ENCODE data around the gene DDX1. TPM values are rescaled to one million over a fixed set of nuclear protein-coding genes. Genes with fewer than 3 reads are reported as not detected.

The DDX1 gene
- polyA plus RNA-seq, 3 donors: 14.1 to 35.4 (median 30.1) TPM

DNA sequence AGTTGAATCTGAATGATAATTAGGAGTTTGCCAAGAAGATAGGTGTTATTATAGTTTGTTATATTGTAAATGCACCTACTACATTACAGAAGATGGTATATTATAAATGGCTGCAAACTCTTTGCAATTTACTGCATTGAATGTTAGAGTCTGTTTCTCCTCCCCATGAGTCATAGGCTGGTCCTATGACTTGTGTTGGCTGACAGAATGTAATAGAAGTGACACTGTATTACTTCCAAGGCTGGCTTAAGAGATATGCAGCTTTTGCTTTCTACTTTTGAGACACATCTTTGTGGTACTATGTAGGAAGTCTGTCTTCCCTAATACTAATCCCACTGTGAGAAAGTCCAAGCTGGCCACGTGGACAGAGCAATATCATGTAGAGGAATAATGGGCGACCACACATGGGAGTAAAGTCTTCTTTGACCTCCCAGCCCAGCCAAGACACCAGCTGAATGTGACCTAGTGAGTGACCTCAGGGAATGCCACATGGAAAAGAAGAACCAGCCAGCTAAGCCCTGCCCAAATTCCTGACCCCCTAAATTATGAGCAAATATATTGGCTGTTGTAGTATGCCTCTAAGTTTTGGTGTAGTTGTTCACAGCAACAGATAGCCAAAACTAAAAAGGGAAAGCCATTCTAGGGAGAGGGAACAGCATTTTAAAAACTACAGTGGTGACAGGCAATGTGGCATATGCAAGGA lies 6.8 kb upstream of the DDX1 start:
- no peaks in the 10 kb centered on the region for H3K4me1 ChIP-seq (ENCODE audit: control insufficient read depth in 1 of 2, insufficient read depth in 2 of 2, low read length in 2 of 2)
- no peaks in the 10 kb centered on the region for H3K9me3 ChIP-seq (replicated peaks in 1 of 2; ENCODE audit: control insufficient read depth in 1 of 2, insufficient read depth in 1 of 2, low read length in 2 of 2)
- H3K79me2 ChIP-seq (ENCODE audit: insufficient read depth, low read length): no peaks in the 10 kb centered on the region
- no peak overlapping the region for H3K4me2 ChIP-seq (replicated peaks; ENCODE audit: extremely low read depth, low read length, poor library complexity, severe bottlenecking)
- no peak overlapping the region for H3K4me3 ChIP-seq (replicated peaks in 1 of 3; ENCODE audit: low read depth in 2 of 3, low read length in 3 of 3)
- H2AFZ ChIP-seq (ENCODE audit: insufficient read depth, low read depth, low read length, poor library complexity, severe bottlenecking): no peak overlapping the region
- H3K36me3 ChIP-seq (replicated peaks in 1 of 2; ENCODE audit: control insufficient read depth in 1 of 2, insufficient read depth in 2 of 2, low read length in 2 of 2): no peaks in the 10 kb centered on the region
- no peak overlapping the region for H3K27ac Mint-ChIP-seq
- TF ChIP-seq, protein P1, sequence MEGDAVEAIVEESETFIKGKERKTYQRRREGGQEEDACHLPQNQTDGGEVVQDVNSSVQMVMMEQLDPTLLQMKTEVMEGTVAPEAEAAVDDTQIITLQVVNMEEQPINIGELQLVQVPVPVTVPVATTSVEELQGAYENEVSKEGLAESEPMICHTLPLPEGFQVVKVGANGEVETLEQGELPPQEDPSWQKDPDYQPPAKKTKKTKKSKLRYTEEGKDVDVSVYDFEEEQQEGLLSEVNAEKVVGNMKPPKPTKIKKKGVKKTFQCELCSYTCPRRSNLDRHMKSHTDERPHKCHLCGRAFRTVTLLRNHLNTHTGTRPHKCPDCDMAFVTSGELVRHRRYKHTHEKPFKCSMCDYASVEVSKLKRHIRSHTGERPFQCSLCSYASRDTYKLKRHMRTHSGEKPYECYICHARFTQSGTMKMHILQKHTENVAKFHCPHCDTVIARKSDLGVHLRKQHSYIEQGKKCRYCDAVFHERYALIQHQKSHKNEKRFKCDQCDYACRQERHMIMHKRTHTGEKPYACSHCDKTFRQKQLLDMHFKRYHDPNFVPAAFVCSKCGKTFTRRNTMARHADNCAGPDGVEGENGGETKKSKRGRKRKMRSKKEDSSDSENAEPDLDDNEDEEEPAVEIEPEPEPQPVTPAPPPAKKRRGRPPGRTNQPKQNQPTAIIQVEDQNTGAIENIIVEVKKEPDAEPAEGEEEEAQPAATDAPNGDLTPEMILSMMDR (IDR thresholded peaks at IDR 0.05): no peak
- no peaks in the 10 kb centered on the region for H3K36me3 Mint-ChIP-seq
- peaks cover 0 to 9% (median 1%) of the 10 kb centered on the region in 3 donors for H3K27me3 Mint-ChIP-seq (ENCODE audit: low read depth in 3 of 3)
- no peak overlapping the region for H3K9ac ChIP-seq (ENCODE audit: insufficient read depth, low read length, poor library complexity, severe bottlenecking)
- no peaks in the 10 kb centered on the region for H4K20me1 ChIP-seq (ENCODE audit: insufficient read depth, low read length)
- H3K9me3 Mint-ChIP-seq: peaks cover 0 to 2% (median 0%) of the 10 kb centered on the region in 7 donors
- WGBS (ENCODE audit: insufficient coverage): no CpG with 5 or more reads among the region's 2 CpGs
- DNase-seq: no peak
- intact Hi-C loops (cut with micrococcal nuclease): no loop called here
- H3K27ac ChIP-seq (ENCODE audit: low read depth in 1 of 2, low read length in 2 of 2): no peak overlapping the region
- H3K4me1 Mint-ChIP-seq: no peaks in the 10 kb centered on the region
- no peaks in the 10 kb centered on the region for H3K27me3 ChIP-seq (ENCODE audit: control insufficient read depth in 2 of 2, insufficient read depth in 2 of 2, low read length in 2 of 2)
- H3K4me3 Mint-ChIP-seq: no peak overlapping the region

DNA sequence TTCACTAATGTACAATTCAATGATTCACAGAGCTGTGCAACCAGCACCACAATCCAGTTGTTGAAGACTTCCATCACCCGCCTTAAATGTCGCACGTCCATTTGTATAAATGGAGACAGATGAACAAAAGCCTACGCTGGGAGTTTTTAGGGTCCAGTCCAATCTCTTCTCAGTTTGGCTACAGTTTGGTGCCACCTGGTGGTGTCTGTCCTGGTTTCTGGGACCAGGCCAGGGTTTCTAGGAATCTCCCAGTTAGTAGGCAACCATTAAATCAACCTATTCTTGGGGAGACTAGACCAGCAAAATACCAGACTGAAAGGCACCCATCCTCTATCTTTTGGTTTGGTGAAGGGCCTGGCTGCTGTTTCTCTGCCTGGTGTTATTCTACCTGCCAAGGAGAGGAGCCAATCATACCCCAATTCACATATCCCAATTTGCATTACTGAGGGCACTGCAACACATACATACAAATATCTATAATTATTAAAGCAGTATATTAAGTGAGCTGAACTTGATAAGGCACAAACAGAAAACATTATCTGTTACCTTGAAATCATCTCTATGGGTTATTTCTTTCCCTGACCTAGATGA lies 3.2 kb upstream of the DDX1 start:
- Histone ChIP-seq H4K20me1 (ENCODE audit: insufficient read depth, low read length) (peaks cover under 1% of the 10 kb centered on the region), H3K27ac (ENCODE audit: low read depth in 1 of 2, low read length in 2 of 2) (no peak overlapping the region), H3K4me2 (replicated peaks; ENCODE audit: extremely low read depth, low read length, poor library complexity, severe bottlenecking) (no peak overlapping the region), H3K79me2 (ENCODE audit: insufficient read depth, low read length) (peaks cover 17% of the 10 kb centered on the region), H3K4me1 (ENCODE audit: control insufficient read depth in 1 of 2, insufficient read depth in 2 of 2, low read length in 2 of 2) (peaks cover 17 to 22% of the 10 kb centered on the region in 2 donors), H3K36me3 (replicated peaks in 1 of 2; ENCODE audit: control insufficient read depth in 1 of 2, insufficient read depth in 2 of 2, low read length in 2 of 2) (no peaks in the 10 kb centered on the region), H3K27me3 (ENCODE audit: control insufficient read depth in 2 of 2, insufficient read depth in 2 of 2, low read length in 2 of 2) (no peaks in the 10 kb centered on the region), H3K9me3 (replicated peaks in 1 of 2; ENCODE audit: control insufficient read depth in 1 of 2, insufficient read depth in 1 of 2, low read length in 2 of 2) (no peaks in the 10 kb centered on the region), H2AFZ (ENCODE audit: insufficient read depth, low read depth, low read length, poor library complexity, severe bottlenecking) (no peak overlapping the region), H3K9ac (ENCODE audit: insufficient read depth, low read length, poor library complexity, severe bottlenecking) (no peak overlapping the region), H3K4me3 (replicated peaks in 1 of 3; ENCODE audit: low read depth in 2 of 3, low read length in 3 of 3) (no peak overlapping the region)
- Mint-ChIP-seq H3K9me3 (peaks cover 0 to 2% (median 0%) of the 10 kb centered on the region in 7 donors), H3K36me3 (no peaks in the 10 kb centered on the region), H3K4me3 (no peak overlapping the region), H3K4me1 (peaks cover 20% of the 10 kb centered on the region), H3K27ac (no peak overlapping the region), H3K27me3 (ENCODE audit: low read depth in 3 of 3) (peaks cover 0 to 4% (median 1%) of the 10 kb centered on the region in 3 donors)
- WGBS (ENCODE audit: insufficient coverage): 40% methylated on average over 1 of the region's 4 CpGs
- TF ChIP-seq, protein P1 (IDR thresholded peaks at IDR 0.05): peak; percentile 50
- intact Hi-C loops (cut with micrococcal nuclease): no loop called here
- peak in 2 of 3 donors; percentile 1 to 10 for DNase-seq
